GM18526 (cell line): Measurements from ENCODE around the gene HOATZ.

Experiments used
- POLR2A ChIP-seq: IDR thresholded peaks from 3 replicates; pipeline ENCODE4 v1.6.1; 2011; ENCODE audit not compliant: insufficient read length; ENCODE audit errors: extremely low read depth

Gene HOATZ

GRCh38 chr11:111512296-111513239, 2.0 kb upstream of the HOATZ start, which contains the start of gene BTG4:
TSS of gene BTG4 (minus strand) at chr11:111512386. CDS start at chr11:111498776, 13,610 bp downstream.
- no peak for TF ChIP-seq POLR2A

- no peak for TF ChIP-seq POLR2A
Observed at GRCh38 chr11:111513240-111513605, 1.4 kb upstream of the HOATZ start.

- TF ChIP-seq POLR2A: no peak
Observed at GRCh38 chr11:111515591-111515990, 1.0 kb downstream of the HOATZ start.

GRCh38 chr11:111518668-111519067, 4.1 kb downstream of the HOATZ start:
- TF ChIP-seq POLR2A: no peak

- TF ChIP-seq POLR2A: no peak
Observed at GRCh38 chr11:111520560-111520959, 6.0 kb downstream of the HOATZ start.

GRCh38 chr11:111521135-111521534, 6.6 kb downstream of the HOATZ start:
- no peak for TF ChIP-seq POLR2A

GRCh38 chr11:111522426-111522825, 7.8 kb downstream of the HOATZ start:
- no peak for TF ChIP-seq POLR2A

GRCh38 chr11:111523343-111523742, 8.8 kb downstream of the HOATZ start:
- no peak for TF ChIP-seq POLR2A

GRCh38 chr11:111524056-111524455, 9.5 kb downstream of the HOATZ start:
- TF ChIP-seq POLR2A: no peak

GRCh38 chr11:111525456-111525855, 10.9 kb downstream of the HOATZ start:
- TF ChIP-seq POLR2A: no peak

- no peak for TF ChIP-seq POLR2A
Observed at GRCh38 chr11:111526501-111526900, 11.9 kb downstream of the HOATZ start.

- TF ChIP-seq POLR2A: no peak
Observed at GRCh38 chr11:111527279-111527678, 12.7 kb downstream of the HOATZ start.

GRCh38 chr11:111528557-111528956, 14.0 kb downstream of the HOATZ start:
- TF ChIP-seq POLR2A: no peak

- TF ChIP-seq POLR2A: no peak
Observed at GRCh38 chr11:111530091-111530490, 15.5 kb downstream of the HOATZ start.

- TF ChIP-seq POLR2A: no peak
Observed at GRCh38 chr11:111531136-111531535, 16.6 kb downstream of the HOATZ start.

GRCh38 chr11:111531687-111532364, 17.2 kb downstream of the HOATZ start:
- no peak for TF ChIP-seq POLR2A
